ENCODE measurements around the gene KRT33B. TPM values are rescaled to one million over a fixed set of nuclear protein-coding genes. Genes with fewer than 3 reads are reported as not detected.

The KRT33B gene
- total and polyA plus RNA-seq, 10 of the 15 experiments (the other 5 are each of a cell fraction or from before 2014, with no cell fraction given), result not detected

DNA sequence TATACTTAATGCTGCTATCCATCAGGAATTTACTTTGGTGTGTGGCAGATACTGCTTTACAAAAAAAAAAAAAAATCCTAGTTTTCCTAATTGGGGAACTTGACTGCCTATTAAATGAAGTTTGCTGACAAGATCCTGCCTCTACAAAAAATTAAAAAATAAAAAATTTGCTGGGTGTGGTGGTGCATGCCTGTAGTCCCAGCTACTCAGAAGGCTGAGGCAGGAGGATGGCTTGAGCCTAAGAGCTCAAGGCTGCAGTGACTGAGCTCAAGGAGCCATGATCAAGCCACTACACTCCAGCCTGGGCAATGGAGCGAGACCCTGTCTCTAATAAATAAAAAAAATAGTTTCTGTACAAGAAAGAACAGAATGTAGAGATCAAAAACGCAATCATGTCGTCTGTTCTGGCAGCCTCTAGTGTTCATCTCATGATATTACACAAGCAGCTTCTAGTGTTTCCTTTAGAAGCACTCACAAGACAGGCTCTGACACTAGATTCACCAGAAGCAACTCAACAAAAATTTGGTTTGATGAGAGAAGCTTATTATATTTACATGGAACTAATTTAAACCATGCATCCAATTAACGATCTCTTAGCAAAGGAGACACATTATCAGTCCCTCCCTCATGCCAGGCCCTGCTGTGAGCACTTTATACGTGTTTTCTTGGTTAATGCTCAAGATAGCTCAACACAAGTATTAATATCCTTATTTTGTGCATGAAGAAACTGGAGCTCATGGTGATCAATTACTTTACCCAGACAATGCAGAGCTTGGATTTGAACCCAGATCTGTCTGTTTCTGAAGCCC, 47.3 kb downstream of the KRT33B start (continued):
- TF ChIP-seq, protein P1, sequence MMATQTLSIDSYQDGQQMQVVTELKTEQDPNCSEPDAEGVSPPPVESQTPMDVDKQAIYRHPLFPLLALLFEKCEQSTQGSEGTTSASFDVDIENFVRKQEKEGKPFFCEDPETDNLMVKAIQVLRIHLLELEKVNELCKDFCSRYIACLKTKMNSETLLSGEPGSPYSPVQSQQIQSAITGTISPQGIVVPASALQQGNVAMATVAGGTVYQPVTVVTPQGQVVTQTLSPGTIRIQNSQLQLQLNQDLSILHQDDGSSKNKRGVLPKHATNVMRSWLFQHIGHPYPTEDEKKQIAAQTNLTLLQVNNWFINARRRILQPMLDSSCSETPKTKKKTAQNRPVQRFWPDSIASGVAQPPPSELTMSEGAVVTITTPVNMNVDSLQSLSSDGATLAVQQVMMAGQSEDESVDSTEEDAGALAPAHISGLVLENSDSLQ (IDR thresholded peaks at IDR 0.05), result no peak
- TF ChIP-seq RAD21 (IDR thresholded peaks at IDR 0.05; ENCODE audit: insufficient read depth, low read depth, low read length), result peak; percentile 70
- TF ChIP-seq, protein P2, sequence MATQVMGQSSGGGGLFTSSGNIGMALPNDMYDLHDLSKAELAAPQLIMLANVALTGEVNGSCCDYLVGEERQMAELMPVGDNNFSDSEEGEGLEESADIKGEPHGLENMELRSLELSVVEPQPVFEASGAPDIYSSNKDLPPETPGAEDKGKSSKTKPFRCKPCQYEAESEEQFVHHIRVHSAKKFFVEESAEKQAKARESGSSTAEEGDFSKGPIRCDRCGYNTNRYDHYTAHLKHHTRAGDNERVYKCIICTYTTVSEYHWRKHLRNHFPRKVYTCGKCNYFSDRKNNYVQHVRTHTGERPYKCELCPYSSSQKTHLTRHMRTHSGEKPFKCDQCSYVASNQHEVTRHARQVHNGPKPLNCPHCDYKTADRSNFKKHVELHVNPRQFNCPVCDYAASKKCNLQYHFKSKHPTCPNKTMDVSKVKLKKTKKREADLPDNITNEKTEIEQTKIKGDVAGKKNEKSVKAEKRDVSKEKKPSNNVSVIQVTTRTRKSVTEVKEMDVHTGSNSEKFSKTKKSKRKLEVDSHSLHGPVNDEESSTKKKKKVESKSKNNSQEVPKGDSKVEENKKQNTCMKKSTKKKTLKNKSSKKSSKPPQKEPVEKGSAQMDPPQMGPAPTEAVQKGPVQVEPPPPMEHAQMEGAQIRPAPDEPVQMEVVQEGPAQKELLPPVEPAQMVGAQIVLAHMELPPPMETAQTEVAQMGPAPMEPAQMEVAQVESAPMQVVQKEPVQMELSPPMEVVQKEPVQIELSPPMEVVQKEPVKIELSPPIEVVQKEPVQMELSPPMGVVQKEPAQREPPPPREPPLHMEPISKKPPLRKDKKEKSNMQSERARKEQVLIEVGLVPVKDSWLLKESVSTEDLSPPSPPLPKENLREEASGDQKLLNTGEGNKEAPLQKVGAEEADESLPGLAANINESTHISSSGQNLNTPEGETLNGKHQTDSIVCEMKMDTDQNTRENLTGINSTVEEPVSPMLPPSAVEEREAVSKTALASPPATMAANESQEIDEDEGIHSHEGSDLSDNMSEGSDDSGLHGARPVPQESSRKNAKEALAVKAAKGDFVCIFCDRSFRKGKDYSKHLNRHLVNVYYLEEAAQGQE (IDR thresholded peaks at IDR 0.05; ENCODE audit: low read depth, low read length), result no peak
- TF ChIP-seq, protein P3, sequence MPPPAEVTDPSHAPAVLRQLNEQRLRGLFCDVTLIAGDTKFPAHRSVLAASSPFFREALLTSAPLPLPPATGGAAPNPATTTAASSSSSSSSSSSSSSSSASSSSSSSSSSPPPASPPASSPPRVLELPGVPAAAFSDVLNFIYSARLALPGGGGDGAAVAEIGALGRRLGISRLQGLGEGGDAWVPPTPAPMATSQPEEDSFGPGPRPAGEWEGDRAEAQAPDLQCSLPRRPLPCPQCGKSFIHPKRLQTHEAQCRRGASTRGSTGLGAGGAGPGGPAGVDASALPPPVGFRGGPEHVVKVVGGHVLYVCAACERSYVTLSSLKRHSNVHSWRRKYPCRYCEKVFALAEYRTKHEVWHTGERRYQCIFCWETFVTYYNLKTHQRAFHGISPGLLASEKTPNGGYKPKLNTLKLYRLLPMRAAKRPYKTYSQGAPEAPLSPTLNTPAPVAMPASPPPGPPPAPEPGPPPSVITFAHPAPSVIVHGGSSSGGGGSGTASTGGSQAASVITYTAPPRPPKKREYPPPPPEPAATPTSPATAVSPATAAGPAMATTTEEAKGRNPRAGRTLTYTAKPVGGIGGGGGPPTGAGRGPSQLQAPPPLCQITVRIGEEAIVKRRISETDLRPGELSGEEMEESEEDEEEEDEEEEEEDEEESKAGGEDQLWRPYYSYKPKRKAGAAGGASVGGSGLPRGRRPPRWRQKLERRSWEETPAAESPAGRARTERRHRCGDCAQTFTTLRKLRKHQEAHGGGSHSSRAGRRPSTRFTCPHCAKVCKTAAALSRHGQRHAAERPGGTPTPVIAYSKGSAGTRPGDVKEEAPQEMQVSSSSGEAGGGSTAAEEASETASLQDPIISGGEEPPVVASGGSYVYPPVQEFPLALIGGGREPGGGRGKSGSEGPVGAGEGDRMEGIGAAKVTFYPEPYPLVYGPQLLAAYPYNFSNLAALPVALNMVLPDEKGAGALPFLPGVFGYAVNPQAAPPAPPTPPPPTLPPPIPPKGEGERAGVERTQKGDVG (CRISPR knock-in tag; IDR thresholded peaks at IDR 0.05), result no peak
- TF ChIP-seq MTA3 (IDR thresholded peaks at IDR 0.05; ENCODE audit: borderline replicate concordance, low read length), result no peak
- no peak for TF ChIP-seq CBX5 (IDR thresholded peaks at IDR 0.05; ENCODE audit: low read depth)
- TF ChIP-seq TBL1XR1 (IDR thresholded peaks at IDR 0.05; ENCODE audit: low read depth, low read length), result no peak

All from GM12878 (cell line).